SHP77 (cell line): ENCODE results near the gene COG7.
"Not testable (repeated sequence)": the region's sequence is repeated elsewhere in the genome, so short reads cannot be mapped to it uniquely, and the experiment has no call there.

Experiments used
- DNase-seq, 2 experiments: peaks; one replicate each; lab custom pipeline; 2025; lab: John Stamatoyannopoulos, UW

COG7 gene

DNA sequence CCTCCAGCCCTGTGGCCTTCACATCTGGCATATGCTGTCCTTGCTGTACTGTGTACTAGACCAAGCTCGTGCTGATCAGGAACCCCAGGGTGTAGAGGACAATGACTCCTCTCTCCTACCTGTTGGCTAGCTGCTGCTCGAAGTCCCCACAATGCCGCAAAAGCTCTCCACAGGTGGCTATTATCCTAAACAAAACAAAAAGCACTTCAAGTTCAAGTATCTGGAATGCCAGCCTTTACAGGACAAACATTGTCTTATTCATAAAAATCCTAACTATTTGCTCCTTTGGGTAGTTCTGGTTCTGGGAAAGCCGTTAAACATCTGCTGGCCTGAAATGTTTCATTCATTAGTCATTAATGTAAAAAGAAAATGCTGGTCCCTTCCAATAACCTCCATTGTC lies 42.8 kb downstream of the COG7 start:
- DNase-seq = no peak

- DNase-seq = no peak
These were observed 43.5 kb downstream of the COG7 start for GRCh38 chr16:23409522-23409921.

- DNase-seq = no peak
These were observed 44.1 kb downstream of the COG7 start for GRCh38 chr16:23408823-23409298.

DNA sequence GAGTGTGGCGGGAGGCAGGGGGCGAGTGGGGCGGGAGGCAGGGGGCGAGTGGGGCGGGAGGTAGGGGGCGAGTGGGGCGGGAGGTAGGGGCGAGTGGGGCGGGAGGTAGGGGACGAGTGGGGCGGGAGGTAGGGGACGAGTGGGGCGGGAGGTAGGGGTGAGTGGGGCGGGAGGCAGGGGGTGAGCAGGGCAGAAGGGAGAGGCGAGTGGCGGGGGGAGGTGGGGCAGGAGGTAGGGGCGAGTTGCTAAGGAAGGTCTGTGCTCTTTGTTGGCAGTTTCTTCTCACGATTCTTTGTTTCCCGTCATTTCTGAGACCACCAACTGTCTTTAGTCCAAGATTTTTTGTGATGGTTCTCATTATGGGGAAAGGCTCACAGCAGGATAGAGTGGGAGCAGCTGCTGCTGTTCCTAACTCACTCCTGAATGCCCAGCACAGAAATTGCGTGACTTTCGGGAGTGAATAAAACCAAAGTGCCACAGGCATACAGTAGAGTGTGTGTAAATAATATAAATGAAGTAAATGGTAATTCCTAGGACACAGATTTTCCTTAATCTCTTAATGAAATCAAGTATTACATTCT lies 44.7 kb downstream of the COG7 start:
- DNase-seq = no peak

DNA sequence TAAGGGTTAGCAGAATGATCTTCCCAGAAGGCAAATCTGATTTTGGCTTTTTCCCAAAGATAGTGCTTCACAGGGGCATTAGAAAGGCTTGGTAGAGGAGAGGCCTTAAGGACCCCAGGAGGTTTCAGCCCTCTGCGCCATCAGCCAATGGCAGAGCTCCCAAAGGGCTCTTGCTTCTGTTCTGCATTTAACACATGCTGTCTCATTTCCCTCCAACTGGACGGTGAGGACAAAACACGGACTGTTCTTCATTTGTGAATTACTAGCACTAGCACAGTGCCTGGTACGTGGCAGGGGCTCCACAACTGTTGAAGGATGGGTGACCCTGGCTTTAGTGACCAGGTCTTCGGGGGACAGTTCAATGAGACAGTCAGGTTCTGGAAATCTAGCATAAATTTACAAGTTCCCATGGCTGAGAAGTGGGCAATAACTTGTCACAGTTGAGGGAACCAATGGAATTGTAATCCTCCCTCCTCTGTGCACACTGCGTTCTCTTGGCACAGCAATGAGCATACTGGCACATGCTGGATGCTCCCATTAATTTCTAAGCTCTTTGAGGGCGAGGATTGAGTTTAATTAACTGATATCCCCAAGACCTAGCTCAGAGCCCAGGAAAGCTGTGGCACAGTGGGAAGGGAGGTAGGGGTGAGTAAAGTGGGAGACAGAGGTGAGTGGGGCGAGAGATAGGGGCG lies 45.4 kb downstream of the COG7 start:
- no peak for DNase-seq

- no peak for DNase-seq
These were observed 46.3 kb downstream of the COG7 start for GRCh38 chr16:23406546-23407240.

- DNase-seq = no peak
These were observed 47.0 kb downstream of the COG7 start for GRCh38 chr16:23406024-23406423.

DNA sequence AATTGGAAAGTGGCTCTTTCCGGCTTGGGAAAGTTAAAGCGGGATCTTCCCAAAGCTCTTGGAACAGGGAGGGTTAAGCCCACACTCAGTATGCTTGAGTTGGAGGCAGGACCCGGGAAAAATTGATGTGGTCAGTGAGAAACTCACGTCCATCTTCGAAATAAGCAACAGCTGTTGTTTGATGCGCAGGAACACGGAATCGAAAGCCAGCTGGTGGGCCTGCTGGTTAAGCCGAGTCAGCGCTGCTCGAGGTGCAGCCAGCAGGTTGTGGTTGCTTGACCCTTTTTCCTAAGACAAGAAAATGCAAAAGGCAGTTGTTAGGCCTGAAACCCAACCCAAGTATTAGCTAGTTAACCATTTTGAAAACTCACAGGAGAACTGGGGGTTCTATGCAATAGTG lies 49.4 kb downstream of the COG7 start:
- DNase-seq = no peak

- no peak for DNase-seq
These were observed 50.9 kb downstream of the COG7 start for GRCh38 chr16:23402100-23402499.

- DNase-seq = no peak
These were observed 51.9 kb downstream of the COG7 start for GRCh38 chr16:23401139-23401538.

DNA sequence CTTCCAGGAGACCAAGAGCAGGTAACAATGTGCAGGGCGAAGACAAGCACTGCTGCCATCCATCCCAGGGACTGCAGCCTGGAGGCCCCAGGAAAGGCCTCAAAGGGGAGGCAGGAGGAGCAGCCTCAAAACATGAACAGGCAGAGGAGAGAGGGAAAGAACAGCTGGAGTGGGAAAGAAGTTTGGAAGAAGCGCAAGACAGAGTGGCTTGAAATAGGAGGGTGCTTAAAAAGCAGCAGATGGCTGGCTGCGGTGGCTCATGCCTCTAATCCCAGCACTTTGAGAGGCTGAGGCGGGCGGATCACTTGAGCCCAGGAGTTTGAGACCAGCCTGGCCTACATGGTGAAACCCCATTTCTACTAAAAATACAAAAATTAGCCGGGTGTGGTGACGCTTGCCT lies 52.5 kb downstream of the COG7 start:
- DNase-seq = not testable (repeated sequence)

- no peak for DNase-seq
These were observed 53.8 kb downstream of the COG7 start for GRCh38 chr16:23398987-23399805.

DNA sequence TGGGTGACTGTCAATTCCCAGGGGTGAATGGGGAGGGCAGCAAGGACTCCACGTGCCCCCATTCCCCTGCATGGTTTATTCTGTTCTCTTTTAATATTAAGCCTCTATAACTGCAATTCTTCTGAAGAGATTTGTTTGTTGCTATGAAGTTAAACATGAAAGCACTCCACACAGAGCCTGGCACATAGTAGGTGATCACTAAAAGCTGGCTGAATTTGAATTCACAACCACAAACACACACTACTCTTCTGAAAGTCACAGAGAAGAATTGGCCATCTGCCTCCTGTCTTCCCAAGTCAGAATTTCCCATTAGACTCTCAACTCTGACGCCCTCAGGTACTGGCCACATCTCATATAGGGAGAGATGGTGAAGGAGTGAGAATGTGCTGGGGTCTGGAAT lies 55.5 kb downstream of the COG7 start:
- DNase-seq = no peak

- no peak for DNase-seq
These were observed 57.3 kb downstream of the COG7 start for GRCh38 chr16:23395732-23396131.

DNA sequence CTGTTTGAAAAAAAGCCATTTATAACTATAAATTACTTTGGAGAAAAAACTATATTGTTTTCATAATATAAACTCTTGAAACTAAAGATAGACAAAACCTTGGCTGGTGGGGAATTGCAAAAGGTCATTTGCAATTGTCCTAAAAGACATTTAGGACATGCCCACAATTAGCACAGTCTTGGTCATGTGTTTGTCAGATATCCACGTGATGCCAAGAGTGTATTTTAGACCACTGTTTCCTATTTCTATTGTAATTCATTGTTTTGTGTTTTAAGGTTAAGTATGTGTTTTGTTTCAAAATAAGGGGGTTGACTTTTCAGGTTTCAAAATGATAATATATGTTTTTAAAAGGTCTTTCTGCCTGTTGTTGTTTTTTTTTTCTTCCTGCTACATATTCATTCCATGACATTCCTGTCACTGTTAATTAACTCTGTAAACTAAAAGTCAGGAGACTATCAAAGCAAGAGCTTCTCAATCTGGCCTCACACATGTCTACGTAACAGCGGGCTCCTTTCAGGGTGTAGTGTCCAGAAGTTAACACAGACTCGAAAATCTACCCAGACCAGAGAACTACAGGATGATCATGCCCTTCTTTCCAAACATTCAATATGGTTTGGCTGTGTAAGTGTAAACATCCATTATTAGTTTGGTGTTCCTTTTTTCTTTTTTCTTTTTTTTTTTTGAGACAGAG lies 58.7 kb downstream of the COG7 start:
- no peak for DNase-seq

DNA sequence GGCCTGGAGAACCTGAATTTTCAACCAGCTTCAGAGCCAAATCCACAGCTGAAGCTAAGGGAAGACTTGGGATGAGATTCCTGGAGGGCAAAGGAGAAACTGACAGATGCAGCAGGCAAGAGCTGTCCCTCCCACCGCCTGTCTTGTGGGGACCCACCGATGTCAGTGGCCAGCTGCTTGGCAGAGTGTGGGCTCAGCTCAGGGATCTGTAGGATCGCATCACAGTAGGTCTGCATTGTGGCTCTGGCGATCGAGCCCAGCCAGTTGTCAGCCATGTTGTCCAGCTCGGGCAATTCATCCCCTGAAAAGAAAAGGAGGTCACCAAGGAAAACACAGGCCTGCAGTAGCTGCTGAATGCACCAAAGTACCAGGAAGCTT lies 60.8 kb downstream of the COG7 start:
- no peak for DNase-seq

GRCh38 chr16:23391381-23392222 lies 61.4 kb downstream of the COG7 start:
- no peak for DNase-seq

DNA sequence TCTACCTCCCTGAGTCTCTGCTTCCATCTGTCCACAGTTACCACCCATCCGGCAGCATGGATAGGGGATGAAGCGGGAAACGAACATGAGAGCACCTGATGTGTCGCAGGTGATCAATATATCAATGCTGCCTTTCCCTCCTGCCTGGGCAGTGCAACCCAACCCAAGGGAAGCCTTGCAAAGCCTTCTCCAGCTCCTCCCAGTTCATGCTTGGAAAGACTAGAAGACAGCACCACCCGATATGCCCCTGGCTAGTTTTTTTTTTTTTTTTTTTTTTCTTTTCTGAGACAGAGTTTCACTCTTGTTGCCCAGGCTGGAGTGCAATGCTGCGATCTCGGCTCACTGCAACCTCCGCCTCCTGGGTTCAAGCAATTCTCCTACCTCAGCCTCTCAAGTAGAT lies 63.1 kb downstream of the COG7 start:
- not testable (repeated sequence) for DNase-seq

GRCh38 chr16:23389201-23389600 lies 63.8 kb downstream of the COG7 start:
- DNase-seq = no peak

- no peak for DNase-seq
These were observed 64.2 kb downstream of the COG7 start for GRCh38 chr16:23388786-23389185.

- DNase-seq = no peak
These were observed 65.3 kb downstream of the COG7 start for GRCh38 chr16:23387666-23388065.
